ENCODE data around the gene RNF207.

The RNF207 gene

GRCh38 chr1:6224718-6225117 is 18.8 kb downstream of the RNF207 start:
- DNase-seq (ENCODE audit: low read depth in 3 of 3, low spot score in 1 of 3) = no peak

GRCh38 chr1:6225651-6226050 is 19.7 kb downstream of the RNF207 start:
- no peak for DNase-seq (ENCODE audit: low read depth in 3 of 3, low spot score in 1 of 3)

GRCh38 chr1:6233376-6233775 is 27.5 kb downstream of the RNF207 start:
- no peak for DNase-seq (ENCODE audit: low read depth in 3 of 3, low spot score in 1 of 3)

DNA sequence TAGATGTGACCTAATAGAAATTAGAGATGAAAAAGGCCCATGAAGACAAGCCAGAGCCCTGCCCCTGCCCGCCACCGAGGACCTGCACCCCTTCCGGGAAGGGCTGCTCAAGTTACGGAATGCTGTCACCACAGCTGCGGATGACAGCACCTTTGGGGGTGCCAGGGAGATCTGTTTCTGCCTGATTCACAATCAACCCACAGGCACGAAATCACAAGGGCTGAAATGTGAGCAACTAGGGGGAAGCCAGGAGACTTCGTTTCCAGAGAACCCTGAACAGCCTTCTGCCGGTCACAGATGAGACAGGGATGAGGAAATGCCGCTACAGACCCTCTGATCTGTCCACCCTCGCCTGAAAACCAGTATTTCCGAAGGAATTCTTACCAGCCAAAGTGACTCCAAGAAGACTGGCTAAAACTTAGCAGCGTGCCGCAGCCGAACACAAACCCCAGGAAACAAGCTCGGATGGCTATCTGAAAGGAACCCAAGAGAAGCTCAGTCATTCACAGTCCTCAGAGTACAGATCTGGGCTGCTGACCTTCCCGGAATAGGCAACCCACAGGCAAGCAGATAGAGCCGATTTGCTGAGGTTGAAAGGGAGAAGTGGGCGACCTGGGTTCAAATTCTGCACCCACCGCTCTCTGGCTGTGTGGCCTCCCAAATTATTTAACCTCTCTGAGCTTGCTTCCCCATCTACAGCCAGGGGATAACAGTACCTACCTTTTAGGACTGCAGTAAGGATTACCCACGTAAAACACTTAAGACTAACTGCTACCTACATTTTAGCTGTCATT is 28.8 kb downstream of the RNF207 start:
- DNase-seq (ENCODE audit: low read depth in 3 of 3, low spot score in 1 of 3) = no peak

GRCh38 chr1:6235296-6235677 is 29.4 kb downstream of the RNF207 start:
- DNase-seq (ENCODE audit: low read depth in 3 of 3, low spot score in 1 of 3) = no peak

DNA sequence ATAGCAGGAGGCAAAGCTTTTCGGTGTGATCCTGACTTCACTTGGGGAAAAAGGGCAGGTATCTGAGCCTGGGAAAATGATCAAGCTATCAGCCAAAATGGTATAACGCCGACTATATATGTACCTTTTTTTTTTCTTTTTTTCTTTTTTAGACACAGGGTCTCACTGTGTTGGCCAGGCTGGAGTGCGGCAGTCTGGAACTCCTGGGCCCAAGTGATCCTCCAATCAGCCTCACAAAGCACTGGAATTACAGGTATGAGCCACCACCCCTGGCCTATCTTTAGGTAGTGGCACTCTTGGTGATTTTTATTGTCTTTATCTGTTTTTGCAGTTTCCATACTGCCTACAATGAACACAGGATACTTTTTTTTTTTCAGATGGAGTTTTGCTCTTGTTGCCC is 31.2 kb downstream of the RNF207 start:
- DNase-seq (ENCODE audit: low read depth in 3 of 3, low spot score in 1 of 3) = no peak

GRCh38 chr1:6239213-6239752 is 33.4 kb downstream of the RNF207 start:
- no peak for DNase-seq (ENCODE audit: low read depth in 3 of 3, low spot score in 1 of 3)

GRCh38 chr1:6239950-6240768 is 34.2 kb downstream of the RNF207 start:
- DNase-seq (ENCODE audit: low read depth in 3 of 3, low spot score in 1 of 3) = no peak

DNA sequence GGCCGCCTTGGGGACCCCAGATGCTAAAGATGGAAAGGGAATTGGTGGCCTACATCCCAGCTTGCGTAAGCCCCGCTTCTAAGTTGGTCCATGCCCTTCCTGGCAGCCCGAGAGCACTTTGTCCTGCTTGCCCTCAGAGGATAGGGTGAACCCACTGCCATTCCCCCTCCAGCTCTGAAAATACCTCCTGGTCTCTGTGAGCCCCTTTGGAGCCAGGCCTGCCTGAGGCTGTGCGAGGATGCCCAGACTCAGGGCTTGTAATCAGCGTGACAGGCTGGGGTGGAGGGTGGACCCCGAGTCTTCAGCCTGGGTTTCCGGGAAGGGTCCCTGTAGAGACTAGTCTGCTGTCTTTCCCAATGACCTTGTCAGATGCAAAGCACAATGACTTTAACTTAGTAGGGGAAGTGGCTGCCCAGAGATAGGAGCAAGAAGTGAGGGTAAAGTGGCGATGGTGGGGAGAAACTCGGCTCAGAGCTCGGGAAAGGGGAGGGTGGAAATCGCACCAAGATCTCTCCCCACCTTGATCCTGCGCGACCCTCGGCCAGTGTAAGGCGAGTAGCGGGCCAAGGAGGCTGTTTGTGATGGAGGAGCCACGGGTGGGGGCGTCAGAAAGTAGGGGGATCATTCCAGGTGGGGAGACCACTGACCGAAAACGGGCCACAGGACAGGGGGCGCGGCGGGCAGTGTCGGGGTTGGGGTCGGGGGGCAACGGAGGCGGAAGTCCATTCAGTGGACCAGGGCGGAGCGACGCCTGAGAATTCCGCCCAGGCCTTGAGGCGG is 35.4 kb downstream of the RNF207 start:
- no peak for DNase-seq (ENCODE audit: low read depth in 3 of 3, low spot score in 1 of 3)

GRCh38 chr1:6241887-6242740 is 36.2 kb downstream of the RNF207 start:
- no peak for DNase-seq (ENCODE audit: low read depth in 3 of 3, low spot score in 1 of 3)

DNA sequence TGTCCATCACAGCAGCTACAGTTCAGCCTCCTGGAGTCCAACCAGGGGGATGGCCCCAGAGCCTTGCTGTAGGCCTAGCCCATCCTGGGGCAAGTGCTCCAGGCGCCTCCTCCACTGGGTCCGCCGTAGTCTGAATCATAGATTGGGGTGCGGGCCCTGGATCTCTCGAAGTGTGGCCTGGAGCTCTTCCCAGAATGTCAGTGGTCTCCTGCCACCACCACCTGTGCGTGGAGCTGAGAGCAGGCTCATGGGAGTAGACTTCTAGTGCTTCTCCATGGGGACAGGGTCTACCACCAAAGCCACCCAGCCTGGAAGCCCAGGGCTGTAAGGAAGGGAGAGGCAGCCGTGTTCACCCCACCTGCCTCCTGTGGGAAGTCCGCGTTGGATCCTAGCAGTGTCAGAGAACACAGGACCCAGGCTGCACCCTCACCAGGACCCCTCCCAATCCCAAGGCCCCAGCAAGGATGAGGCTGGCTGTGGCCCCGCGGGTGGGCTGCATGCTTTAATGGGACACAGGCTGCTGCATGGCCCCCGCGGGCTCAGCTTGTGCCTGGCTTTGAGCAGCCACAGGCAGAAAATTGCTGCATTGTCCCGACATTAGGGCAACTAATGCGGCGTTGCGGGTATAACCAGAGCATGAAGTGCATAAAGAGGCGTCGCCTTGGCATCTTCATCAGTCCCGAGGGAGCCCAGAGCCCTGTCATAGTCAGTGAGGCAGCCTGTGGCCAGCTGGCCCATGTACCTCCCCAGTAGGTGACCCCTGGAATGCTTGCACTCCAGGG is 37.3 kb downstream of the RNF207 start:
- DNase-seq (ENCODE audit: low read depth in 3 of 3, low spot score in 1 of 3) = no peak

- no peak for DNase-seq (ENCODE audit: low read depth in 3 of 3, low spot score in 1 of 3)
Observed at GRCh38 chr1:6243993-6244392, 38.1 kb downstream of the RNF207 start, which contains the start of gene HES3. HES3 (plus strand) TSS chr1:6244179; CDS start chr1:6244366, 187 bp downstream.

DNA sequence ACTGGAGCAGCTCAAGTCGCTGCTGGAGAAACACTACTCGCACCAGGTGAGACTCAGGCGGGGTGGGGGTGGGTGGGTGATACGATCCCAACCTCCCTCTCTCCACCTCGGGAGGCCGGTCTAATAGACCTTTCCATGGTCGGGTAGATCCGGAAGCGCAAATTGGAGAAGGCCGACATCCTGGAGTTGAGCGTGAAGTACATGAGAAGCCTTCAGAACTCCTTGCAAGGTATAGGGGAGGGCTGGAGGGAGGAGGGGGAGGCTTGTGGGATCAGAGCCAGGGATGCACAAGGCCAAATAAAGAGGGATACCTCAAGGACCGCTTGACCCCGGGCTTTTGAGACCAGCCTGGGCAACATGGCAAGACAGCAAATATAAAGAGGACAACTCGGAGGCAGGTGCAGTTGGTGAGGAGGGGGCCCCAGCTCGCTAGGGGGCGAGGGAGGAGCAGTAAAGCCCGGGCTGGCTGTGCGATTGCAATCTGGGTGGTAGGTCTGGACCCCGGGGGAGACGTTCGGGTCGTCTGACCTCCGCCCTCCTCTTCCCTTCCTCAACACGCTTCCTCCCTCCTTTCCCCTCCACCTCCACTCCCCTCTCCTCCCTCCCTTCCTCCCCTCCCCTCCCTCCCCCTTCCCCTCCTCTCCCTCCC is 38.6 kb downstream of the RNF207 start:
- no peak for DNase-seq (ENCODE audit: low read depth in 3 of 3, low spot score in 1 of 3)

- DNase-seq (ENCODE audit: low read depth in 3 of 3, low spot score in 1 of 3) = peak; percentile 38 to 75 (median 52)
Observed at GRCh38 chr1:6245086-6245868, 39.4 kb downstream of the RNF207 start.

- DNase-seq (ENCODE audit: low read depth in 3 of 3, low spot score in 1 of 3) = peak in 1 of 3 donors; percentile 29
Observed at GRCh38 chr1:6245869-6246496, 40.1 kb downstream of the RNF207 start.

GRCh38 chr1:6246497-6247467 is 40.9 kb downstream of the RNF207 start:
- peak in 2 of 3 donors; percentile 60 to 79 for DNase-seq (ENCODE audit: low read depth in 3 of 3, low spot score in 1 of 3)

DNA sequence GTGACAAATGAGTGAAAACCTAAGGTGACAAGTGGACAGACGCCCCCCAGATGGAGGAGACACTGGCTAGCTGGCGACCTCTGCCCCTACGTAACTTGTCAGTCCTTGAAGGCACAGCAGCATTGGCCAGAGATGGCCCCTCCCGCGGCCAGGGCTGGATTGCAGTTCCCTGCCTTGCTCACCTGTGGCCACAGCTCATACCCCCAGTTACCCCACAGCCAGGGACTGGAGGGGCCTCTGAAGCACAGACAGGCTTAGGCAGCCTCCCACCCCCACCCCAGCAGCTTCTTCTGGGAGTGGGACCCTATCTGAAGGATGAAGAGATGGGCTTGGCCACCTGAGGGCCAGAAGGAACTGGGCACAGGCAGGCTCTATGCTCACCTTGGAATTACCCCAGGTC is 41.7 kb downstream of the RNF207 start:
- no peak for DNase-seq (ENCODE audit: low read depth in 3 of 3, low spot score in 1 of 3)
